PC-9 (cell line): ENCODE measurements around the gene KLK7.

ENCODE experiments used
- CTCF ChIP-seq: fragments of 200-600 bp; sonication (generic); conservative IDR thresholded peaks from 2 replicates; pipeline ENCODE4 v1.6.1; 2017; ENCODE audit warnings: mixed run types, antibody characterized with exemption, mild to moderate bottlenecking, moderate library complexity
- EZH2 ChIP-seq: fragments of 200-600 bp; sonication (generic); IDR thresholded peaks from 2 replicates; pipeline ENCODE4 v1.8.0; 2017; ENCODE audit warnings: antibody characterized with exemption, low read depth

GRCh38 chr19:50932690-50933083 is 51.0 kb downstream of the KLK7 start:
- TF ChIP-seq EZH2 (no peak), CTCF (no peak; the same call in 1 of the 2 replicates)
